GM19239 (cell line): ENCODE measurements around the gene MSANTD2.

Source experiments
- DNase-seq: peaks from one replicate; pipeline ENCODE4 v3.0.0; 2011; ENCODE audit warnings: low spot score; ENCODE audit not compliant: insufficient read length
- FAIRE-seq: peaks from 2 replicates; lab custom pipeline; 2011; peaks lifted over from hg19 to GRCh38; lab: Jason Lieb, UNC

MSANTD2 gene

GRCh38 chr11:124821995-124822730, 22.0 kb upstream of the MSANTD2 start:
- FAIRE-seq (no peak), DNase-seq (no peak)

DNA sequence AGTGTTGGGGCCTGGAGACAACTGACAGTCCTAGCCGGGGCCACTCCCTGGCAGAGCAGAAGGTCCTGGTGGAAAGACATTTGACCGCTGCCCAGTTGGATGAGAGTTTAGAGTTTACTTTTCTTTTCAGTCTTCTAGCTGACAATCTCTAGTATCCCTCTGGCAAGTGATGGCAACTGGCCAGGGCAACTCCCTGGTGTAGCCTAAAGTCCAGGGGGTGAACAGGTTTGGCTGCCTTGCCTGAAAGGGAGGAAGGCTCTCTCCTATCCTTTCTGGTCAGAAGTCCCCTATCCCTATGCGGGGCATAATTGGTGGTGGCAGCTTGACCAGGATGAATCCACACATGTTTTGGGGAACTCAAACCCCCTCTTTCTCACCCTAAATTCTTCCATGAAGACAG, 16.8 kb upstream of the MSANTD2 start:
- DNase-seq (no peak), FAIRE-seq (no peak)

GRCh38 chr11:124814739-124815138, 14.5 kb upstream of the MSANTD2 start:
- FAIRE-seq (no peak), DNase-seq (no peak)

DNA sequence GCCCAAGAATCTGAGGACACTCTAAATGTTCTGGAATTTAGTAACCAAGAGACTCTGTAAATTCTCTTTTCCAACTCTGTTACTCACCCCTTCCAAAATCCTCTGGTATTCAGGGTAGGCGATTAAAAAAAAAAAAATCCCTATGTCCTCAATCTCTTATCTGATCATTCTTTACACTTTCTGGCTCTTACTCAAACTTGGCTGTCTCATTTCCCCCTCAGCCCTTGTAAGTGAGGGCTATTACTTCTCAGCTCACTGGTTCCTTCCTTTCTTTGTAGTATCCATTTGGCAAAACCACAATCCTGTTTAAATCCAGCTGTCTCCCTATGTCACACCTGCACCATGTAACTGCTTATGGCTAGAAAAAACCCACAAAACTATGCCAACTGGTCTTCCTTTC, 12.7 kb upstream of the MSANTD2 start:
- FAIRE-seq (no peak), DNase-seq (no peak)

DNA sequence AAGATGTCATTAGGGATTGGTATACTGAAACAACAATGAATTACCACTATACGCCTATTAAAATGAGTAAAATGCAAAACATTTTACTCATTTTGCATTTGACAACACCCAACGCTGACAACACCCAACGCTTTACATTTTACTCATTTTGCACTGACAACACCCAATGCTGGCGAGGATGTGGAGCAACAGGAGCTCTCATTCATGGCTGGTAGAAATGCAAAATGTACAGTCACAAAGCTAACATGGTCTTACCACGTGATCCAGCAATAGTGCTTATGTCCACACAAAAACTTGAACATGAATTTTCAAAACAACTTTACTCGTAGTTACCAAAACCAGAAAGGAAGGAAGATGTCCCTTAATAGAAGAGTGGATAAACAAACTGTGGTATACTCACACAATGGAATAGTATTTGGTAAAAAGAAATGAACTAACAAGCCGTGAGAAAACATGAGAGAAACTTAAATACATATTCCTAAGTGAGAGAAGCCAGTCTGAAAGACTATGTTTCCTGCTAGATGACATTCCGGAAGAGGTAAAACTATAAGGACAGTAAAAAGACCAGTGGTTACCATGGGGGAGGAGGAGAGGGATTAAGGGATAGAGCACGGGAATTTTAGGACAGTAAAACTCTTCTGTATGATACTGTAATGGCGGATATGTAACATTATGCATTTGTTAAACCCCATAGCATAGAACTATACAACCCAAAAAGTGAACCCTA, 11.4 kb upstream of the MSANTD2 start:
- DNase-seq (no peak), FAIRE-seq (no peak)

- no peak for FAIRE-seq
These were observed 7.6 kb upstream of the MSANTD2 start for GRCh38 chr11:124807660-124808270.

GRCh38 chr11:124807201-124807600, 7.0 kb upstream of the MSANTD2 start:
- FAIRE-seq (no peak), DNase-seq (no peak)

More at GRCh38 chr11:124807660-124808270, 7.6 kb upstream of the MSANTD2 start:
- DNase-seq = no peak

DNA sequence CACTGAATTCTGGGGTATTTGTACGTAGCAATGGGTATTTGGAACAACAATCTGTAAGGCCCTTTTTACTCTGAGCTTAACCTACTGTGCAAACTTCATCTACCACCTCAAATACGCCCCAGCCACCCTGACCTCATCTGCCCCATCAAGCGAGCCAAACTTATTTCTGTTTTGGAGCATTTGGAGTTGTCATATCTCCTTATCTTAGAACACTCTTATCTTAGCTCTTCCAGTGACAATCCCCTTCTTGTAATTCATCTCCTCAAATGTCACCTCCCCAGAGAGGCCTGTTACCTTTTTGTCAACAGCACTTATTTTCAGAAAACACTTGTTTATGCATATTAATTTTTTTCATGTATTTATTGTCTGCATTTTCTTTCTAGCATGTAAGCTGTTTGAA, 4.7 kb upstream of the MSANTD2 start:
- DNase-seq = no peak
- no peak for FAIRE-seq

- FAIRE-seq (no peak), DNase-seq (no peak)
These were observed 1.6 kb upstream of the MSANTD2 start for GRCh38 chr11:124801636-124802312.

- FAIRE-seq = no peak
- no peak for DNase-seq
These were observed 808 bp upstream of the MSANTD2 start for GRCh38 chr11:124801014-124801413.

GRCh38 chr11:124799348-124800225, 619 bp downstream of the MSANTD2 start:
- FAIRE-seq = no peak
- peak; percentile 22 for DNase-seq

DNA sequence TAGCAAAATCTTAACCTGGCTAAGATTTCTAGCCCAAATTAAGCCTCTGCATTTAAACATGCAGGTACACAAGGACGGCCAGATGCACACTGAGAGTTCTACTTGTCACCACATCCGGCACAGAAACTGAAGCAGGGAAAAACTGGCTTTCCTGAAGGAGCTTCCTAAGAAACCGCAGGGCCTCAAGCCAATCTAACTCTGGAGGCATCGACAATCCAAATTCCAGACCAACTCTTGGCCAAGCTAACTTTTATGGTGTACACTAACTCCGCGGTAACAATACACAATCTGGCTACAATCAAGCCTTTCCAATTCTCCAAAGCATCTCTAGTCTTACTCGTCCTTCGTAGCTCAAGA, 1.2 kb downstream of the MSANTD2 start:
- DNase-seq (no peak), FAIRE-seq (peak; percentile 88)

- no peak for FAIRE-seq
- no peak for DNase-seq
These were observed 3.9 kb downstream of the MSANTD2 start for GRCh38 chr11:124796312-124796711.

DNA sequence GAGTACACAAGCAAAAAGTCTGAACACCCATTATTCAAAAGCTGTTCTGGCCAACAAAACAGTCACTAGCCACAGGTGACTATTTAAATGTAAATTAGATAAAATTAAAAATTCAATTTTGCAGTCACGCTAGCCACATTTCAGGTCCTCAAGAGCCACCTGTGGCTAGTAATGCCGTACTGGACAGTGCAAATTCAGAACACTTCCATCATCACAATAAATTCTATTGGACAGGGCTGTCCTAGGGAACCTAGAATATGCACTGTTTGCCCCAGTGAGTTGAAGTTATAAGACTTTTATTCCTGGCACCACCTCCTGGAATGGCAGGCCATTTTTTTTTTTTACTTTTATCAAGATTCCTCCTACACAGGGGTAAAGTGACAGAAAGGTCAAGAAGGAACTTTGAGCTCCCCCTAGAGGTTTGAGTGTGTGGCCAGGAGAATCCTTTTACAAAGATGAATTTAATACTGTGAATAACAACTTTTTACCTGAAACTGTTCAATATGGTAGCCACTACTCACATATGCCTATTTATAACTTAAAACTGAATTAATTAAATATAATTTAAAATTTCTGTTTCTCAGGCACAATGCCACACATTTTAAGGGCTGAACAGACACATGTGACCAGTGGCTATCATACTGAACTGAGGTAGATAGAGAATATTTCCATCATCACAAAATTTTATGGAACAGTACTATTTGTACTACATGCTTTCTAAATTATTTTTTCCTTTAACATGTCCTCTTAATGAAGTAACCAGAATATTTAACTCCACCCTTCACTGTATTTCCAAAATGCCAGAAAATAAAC, 6.5 kb downstream of the MSANTD2 start:
- FAIRE-seq = peak; percentile 93
- peak; percentile 25 for DNase-seq

GRCh38 chr11:124791626-124792341, 8.4 kb downstream of the MSANTD2 start:
- DNase-seq (no peak), FAIRE-seq (peak; percentile 83)

DNA sequence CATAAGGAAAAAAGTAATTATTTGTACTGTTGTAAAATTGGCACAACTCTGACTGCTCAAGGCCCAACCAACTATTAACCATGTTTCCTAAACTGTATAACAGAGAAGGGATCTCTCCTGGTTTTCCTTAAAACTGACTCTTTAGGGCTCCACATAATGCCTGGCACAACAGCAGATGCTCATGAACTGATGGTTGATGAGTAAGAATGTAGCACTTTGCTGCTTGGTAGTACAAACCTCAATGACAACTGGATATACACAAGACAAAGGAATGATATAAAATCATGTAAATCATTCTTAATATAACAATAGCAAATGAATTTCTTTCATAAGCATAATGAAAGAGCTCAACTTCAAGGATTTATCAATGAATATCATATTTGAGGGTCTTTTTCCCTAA, 11.7 kb downstream of the MSANTD2 start:
- DNase-seq (no peak), FAIRE-seq (peak; percentile 61)

DNA sequence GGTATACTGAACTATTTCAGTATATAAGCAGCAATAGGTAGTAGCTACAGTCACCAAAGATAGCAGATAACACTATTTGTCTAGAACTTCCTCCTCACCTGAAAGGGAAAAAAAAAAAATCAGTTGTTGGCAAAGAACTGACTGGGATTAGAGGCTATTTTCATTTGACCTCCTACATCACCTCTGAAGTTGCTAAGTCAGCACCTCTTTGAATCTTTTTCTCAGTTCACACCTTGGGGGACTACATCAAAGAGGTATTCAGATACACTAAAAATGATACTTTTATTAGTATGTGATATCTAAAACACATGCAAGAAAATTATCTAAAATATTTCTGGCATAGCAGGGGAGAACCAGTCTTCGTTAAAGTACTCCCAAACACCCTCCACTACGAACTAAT, 16.2 kb downstream of the MSANTD2 start:
- FAIRE-seq (peak; percentile 23), DNase-seq (no peak)

DNA sequence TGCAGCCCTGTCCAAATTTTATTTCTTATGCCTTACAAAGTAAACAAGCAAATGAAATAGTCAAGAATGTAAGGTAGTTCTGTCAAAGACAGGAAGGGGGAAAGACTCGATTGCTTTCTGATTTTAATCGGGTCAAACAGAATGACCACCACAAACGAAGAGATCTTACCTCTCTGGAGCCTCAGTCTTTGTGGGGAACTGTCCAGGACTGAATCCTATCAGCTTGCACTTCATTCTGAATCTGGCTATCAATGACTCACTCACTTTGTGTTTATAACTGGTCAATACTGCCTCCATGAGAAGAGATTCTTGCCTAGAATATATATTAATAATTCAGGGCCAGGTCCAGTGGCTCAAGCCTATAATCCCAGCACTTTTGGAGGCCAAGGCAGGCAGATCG, 17.2 kb downstream of the MSANTD2 start:
- FAIRE-seq (no peak), DNase-seq (no peak)
